Neuronal stem cell (in vitro differentiated cells): ENCODE results near the gene SH3YL1.

Source experiments
- DNase-seq: peaks from one replicate; pipeline ENCODE4 v3.0.0-alpha.2; 2013; ENCODE audit warnings: low spot score
- H2AFZ ChIP-seq: one replicate; pipeline ENCODE4 v1.6.1; 2013; ENCODE audit warnings: mild to moderate bottlenecking, low read length, inconsistent platforms
- H2AK5ac ChIP-seq: 2 replicates; pipeline ENCODE4 v1.6.1; 2013; ENCODE audit warnings: low read depth, mild to moderate bottlenecking, inconsistent platforms, low read length, moderate library complexity, mixed read lengths
- H2BK120ac ChIP-seq: 2 replicates; pipeline ENCODE4 v1.6.1; 2013; ENCODE audit warnings: low read depth, mild to moderate bottlenecking, inconsistent platforms, low read length, moderate library complexity, mixed read lengths
- H2BK12ac ChIP-seq: one replicate; pipeline ENCODE4 v1.6.1; 2013; ENCODE audit warnings: low read length, inconsistent platforms
- H2BK15ac ChIP-seq: 2 replicates; pipeline ENCODE4 v1.6.1; 2013; ENCODE audit warnings: mild to moderate bottlenecking, low read length, inconsistent platforms, mixed read lengths
- H2BK5ac ChIP-seq: one replicate; pipeline ENCODE4 v1.6.1; 2013; ENCODE audit warnings: inconsistent platforms, mild to moderate bottlenecking, low read length, moderate library complexity
- H3K14ac ChIP-seq: one replicate; pipeline ENCODE4 v1.6.1; 2013; ENCODE audit warnings: low read length, inconsistent platforms
- H3K18ac ChIP-seq: 2 replicates; pipeline ENCODE4 v1.6.1; 2013; ENCODE audit warnings: low read length, inconsistent platforms
- H3K23ac ChIP-seq: 2 replicates; pipeline ENCODE4 v1.6.1; 2013; ENCODE audit warnings: low read depth, mild to moderate bottlenecking, mixed read lengths, low read length, inconsistent platforms; ENCODE audit not compliant: poor library complexity
- H3K27ac ChIP-seq: replicated peaks from 3 replicates; pipeline ENCODE4 v1.5.1; 2013; ENCODE audit warnings: low read length, inconsistent platforms
- H3K27me3 ChIP-seq, 3 experiments: 2 replicates each; pipeline ENCODE4 v1.6.1; 2013; ENCODE audit warnings: low read length in 3 of 3, mild to moderate bottlenecking in 2 of 3, inconsistent platforms in 1 of 3, low read depth in 1 of 3, mixed read lengths in 1 of 3, moderate library complexity in 1 of 3; ENCODE audit not compliant: control insufficient read depth in 3 of 3, insufficient read depth in 3 of 3
- H3K36me3 ChIP-seq, 2 donors: replicated peaks in 1 of 2; 2 replicates each; pipeline ENCODE4 v1.6.1; 2013; ENCODE audit warnings: low read length in 2 of 2; ENCODE audit not compliant: control insufficient read depth in 2 of 2, insufficient read depth in 2 of 2
- H3K4ac ChIP-seq: 2 replicates; pipeline ENCODE4 v1.6.1; 2013; ENCODE audit warnings: inconsistent platforms, mild to moderate bottlenecking, low read length, moderate library complexity
- H3K4me1 ChIP-seq, 2 donors: 1 replicate in 1 of 2; 2 replicates in 1 of 2; pipeline ENCODE4 v1.6.1; 2013; ENCODE audit warnings: low read length in 2 of 2, low read depth in 1 of 2; ENCODE audit not compliant: control insufficient read depth in 2 of 2, insufficient read depth in 1 of 2
- H3K4me2 ChIP-seq: one replicate; pipeline ENCODE4 v1.6.1; 2013; ENCODE audit warnings: mild to moderate bottlenecking, low read length, inconsistent platforms; ENCODE audit not compliant: insufficient read depth, poor library complexity, severe bottlenecking
- H3K4me3 ChIP-seq, 2 donors: 2 replicates each; pipeline ENCODE4 v1.5.1; 2013; ENCODE audit warnings: low read length in 2 of 2, mild to moderate bottlenecking in 2 of 2, inconsistent platforms in 1 of 2, moderate library complexity in 1 of 2
- H3K79me1 ChIP-seq: one replicate; pipeline ENCODE4 v1.6.1; 2013; ENCODE audit warnings: low read depth, mild to moderate bottlenecking, inconsistent platforms, low read length, moderate library complexity
- H3K9ac ChIP-seq: one replicate; pipeline ENCODE4 v1.6.1; 2013; ENCODE audit warnings: mild to moderate bottlenecking, low read depth, low read length, inconsistent platforms; ENCODE audit not compliant: poor library complexity
- H3K9me3 ChIP-seq, 2 donors: replicated peaks in 1 of 2; 2 replicates each; pipeline versions ENCODE3 to v1.6.1; 2013; ENCODE audit warnings: low read length in 2 of 2, mild to moderate bottlenecking in 2 of 2, inconsistent platforms in 1 of 2, low read depth in 1 of 2, mixed read lengths in 1 of 2, moderate library complexity in 1 of 2; ENCODE audit not compliant: control insufficient read depth in 2 of 2, insufficient read depth in 1 of 2
- H4K8ac ChIP-seq: one replicate; pipeline ENCODE4 v1.6.1; 2013; ENCODE audit warnings: low read depth, mild to moderate bottlenecking, inconsistent platforms, low read length, moderate library complexity
- H4K91ac ChIP-seq: one replicate; pipeline ENCODE4 v1.6.1; 2013; ENCODE audit warnings: low read length, low read depth, mild to moderate bottlenecking, inconsistent platforms; ENCODE audit not compliant: poor library complexity
- WGBS, 2 donors: extraction: QIAGEN DNeasy Blood & Tissue Kit; methylation state at CpG; one replicate each; pipeline ENCODE4 v1.1.7; 2013; ENCODE audit warnings: missing lambda C conversion rate in 2 of 2, mixed read lengths in 1 of 2; ENCODE audit not compliant: insufficient read length in 2 of 2, insufficient replicate concordance in 1 of 2; ENCODE audit errors: extremely low coverage in 2 of 2; 5-methylcytosine and 5-hydroxymethylcytosine counted together

Gene SH3YL1

DNA sequence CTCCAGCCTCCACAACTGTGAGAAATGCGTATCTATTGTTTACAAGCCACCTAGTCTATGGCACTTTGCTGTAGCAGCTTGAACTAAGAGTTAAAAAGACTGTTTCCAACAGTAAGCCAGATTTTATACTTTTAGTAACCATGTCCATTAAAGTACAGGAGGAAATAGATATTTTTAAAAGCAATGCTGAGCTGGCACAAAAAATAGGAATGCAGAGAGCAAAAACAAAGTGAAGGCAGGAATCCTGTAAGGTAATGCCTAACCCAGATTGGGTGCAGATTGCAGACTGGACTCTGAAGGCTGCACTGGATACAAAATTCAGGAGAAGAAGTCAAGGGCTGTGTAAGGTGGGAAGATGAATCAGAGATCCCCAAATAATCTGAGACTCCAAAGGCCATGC is 55.5 kb downstream of the SH3YL1 start:
- Histone ChIP-seq H3K9me3 (peaks cover 2 to 6% of the 10 kb centered on the region in 2 donors), H2AK5ac (no peak overlapping the region), H3K79me1 (no peaks in the 10 kb centered on the region), H3K18ac (no peak overlapping the region), H3K36me3 (no peaks in the 10 kb centered on the region), H4K91ac (no peak overlapping the region), H3K27ac (no peak overlapping the region), H2BK120ac (no peak overlapping the region), H3K14ac (no peak overlapping the region), H3K4me2 (no peak overlapping the region), H3K4me1 (no peaks in the 10 kb centered on the region), H3K27me3 (no peaks in the 10 kb centered on the region), H3K9ac (no peak overlapping the region), H3K23ac (no peak overlapping the region), H2AFZ (no peak overlapping the region), H2BK15ac (no peak overlapping the region), H3K4me3 (no peak overlapping the region), H3K4ac (no peak overlapping the region), H2BK5ac (no peak overlapping the region), H2BK12ac (no peak overlapping the region), H4K8ac (no peak overlapping the region)
- WGBS, 2 donors, result no CpG with 5 or more reads among the region's 1 CpG
- no peak for DNase-seq

DNA sequence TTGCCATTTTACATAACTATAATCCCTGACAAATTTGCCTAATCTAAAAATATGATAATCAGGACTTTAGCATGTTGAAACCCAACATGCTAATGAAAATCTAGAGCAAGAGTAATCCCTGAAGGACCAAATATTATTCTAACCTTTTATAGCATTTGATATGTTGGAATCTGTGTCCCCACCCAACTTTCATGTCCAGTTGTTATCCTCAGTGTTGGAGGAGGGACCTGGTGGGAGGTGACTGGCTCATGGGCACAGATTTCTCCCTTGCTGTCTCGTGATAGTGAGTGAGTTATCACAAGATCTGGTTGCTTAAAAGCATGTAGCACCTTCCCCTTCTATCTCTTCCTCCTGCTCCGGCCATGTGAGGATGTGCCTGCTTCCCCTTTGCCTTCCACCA is 59.8 kb downstream of the SH3YL1 start:
- no peak overlapping the region for H3K4ac ChIP-seq
- no peaks in the 10 kb centered on the region for H3K4me1 ChIP-seq
- H3K9me3 ChIP-seq, result no peaks in the 10 kb centered on the region
- H2AK5ac ChIP-seq, result no peak overlapping the region
- H3K14ac ChIP-seq, result no peak overlapping the region
- H2BK5ac ChIP-seq, result no peak overlapping the region
- no peak overlapping the region for H2BK12ac ChIP-seq
- H2BK15ac ChIP-seq, result no peak overlapping the region
- H3K27me3 ChIP-seq, result no peaks in the 10 kb centered on the region
- WGBS, 2 donors, result no CpG with 5 or more reads among the region's 2 CpGs
- H3K27ac ChIP-seq, result no peak overlapping the region
- no peak overlapping the region for H4K8ac ChIP-seq
- H3K4me2 ChIP-seq, result no peak overlapping the region
- H3K36me3 ChIP-seq, result no peaks in the 10 kb centered on the region
- H3K23ac ChIP-seq, result no peak overlapping the region
- H3K18ac ChIP-seq, result no peak overlapping the region
- no peak overlapping the region for H3K4me3 ChIP-seq
- H2AFZ ChIP-seq, result no peak overlapping the region
- no peak overlapping the region for H3K9ac ChIP-seq
- H2BK120ac ChIP-seq, result no peak overlapping the region
- no peak overlapping the region for H4K91ac ChIP-seq
- no peak for DNase-seq
- H3K79me1 ChIP-seq, result no peaks in the 10 kb centered on the region

DNA sequence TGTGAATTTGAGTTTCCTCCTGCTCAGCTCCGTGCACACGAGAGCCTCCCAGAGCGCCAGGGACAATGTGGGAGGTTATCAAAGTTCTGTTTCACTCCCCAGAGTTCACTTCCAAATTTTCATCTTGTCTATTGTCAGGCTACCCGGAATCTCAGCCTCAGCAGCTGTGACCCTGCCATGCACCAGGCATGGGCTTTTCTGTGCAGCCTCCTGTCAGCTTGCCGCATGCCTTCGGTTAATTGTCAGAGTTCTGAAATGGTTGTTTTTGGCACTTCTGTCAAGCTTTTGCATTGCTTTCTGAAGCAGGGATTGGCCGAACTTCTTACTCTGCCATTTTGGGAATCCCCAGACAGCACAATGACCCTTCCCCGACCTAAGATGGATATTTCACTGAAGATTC is 60.4 kb downstream of the SH3YL1 start:
- Histone ChIP-seq H3K4me3 (no peak overlapping the region), H3K27ac (no peak overlapping the region), H2BK120ac (no peak overlapping the region)

DNA sequence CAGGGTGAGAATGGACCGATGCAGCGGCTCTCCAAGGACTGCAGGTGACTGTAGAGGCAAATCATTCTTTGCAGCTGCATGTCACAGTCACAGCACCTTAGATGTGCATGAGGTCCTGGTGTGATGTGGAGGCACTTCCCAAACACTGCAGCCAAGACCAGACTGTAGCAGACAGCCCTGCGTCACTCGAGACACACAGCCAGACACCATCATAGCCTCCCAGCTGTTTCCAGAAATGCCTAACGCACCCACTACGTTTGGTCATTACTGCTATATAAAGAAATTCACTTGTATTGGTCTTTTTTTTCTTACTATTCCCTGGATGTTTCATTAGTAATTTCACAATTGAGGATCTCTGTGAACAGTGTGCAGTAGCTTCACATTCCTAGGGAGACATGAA is 60.9 kb downstream of the SH3YL1 start:
- Histone ChIP-seq H3K27me3 (no peaks in the 10 kb centered on the region), H2BK120ac (no peak overlapping the region), H3K18ac (no peak overlapping the region), H4K91ac (no peak overlapping the region), H3K4ac (no peak overlapping the region), H3K9me3 (no peaks in the 10 kb centered on the region), H3K23ac (no peak overlapping the region), H2AFZ (peak overlapping the region; percentile 47), H3K14ac (peak overlapping the region; percentile 67), H3K4me3 (no peak overlapping the region), H3K79me1 (no peaks in the 10 kb centered on the region), H4K8ac (peak overlapping the region; percentile 52), H3K9ac (no peak overlapping the region), H3K36me3 (no peaks in the 10 kb centered on the region), H2AK5ac (no peak overlapping the region), H3K4me1 (no peaks in the 10 kb centered on the region), H2BK5ac (no peak overlapping the region), H3K4me2 (no peak overlapping the region), H2BK12ac (no peak overlapping the region), H2BK15ac (peak overlapping the region; percentile 67), H3K27ac (no peak overlapping the region)
- no CpG with 5 or more reads among the region's 6 CpGs for WGBS, 2 donors
- no peak for DNase-seq

More for the DNA sequence above, 60.4 kb downstream of the SH3YL1 start:
- H3K4me1 ChIP-seq, result no peaks in the 10 kb centered on the region
- no peaks in the 10 kb centered on the region for H3K27me3 ChIP-seq
- no CpG with 5 or more reads among the region's 8 CpGs for WGBS, 2 donors
- no peak overlapping the region for H4K91ac ChIP-seq
- no peak overlapping the region for H3K23ac ChIP-seq
- H4K8ac ChIP-seq, result no peak overlapping the region
- no peak overlapping the region for H2AK5ac ChIP-seq
- H3K4ac ChIP-seq, result no peak overlapping the region
- H3K14ac ChIP-seq, result no peak overlapping the region
- H3K36me3 ChIP-seq, result no peaks in the 10 kb centered on the region
- H3K4me2 ChIP-seq, result no peak overlapping the region
- no peak overlapping the region for H3K18ac ChIP-seq
- no peaks in the 10 kb centered on the region for H3K9me3 ChIP-seq
- no peak for DNase-seq
- no peak overlapping the region for H2BK15ac ChIP-seq
- no peaks in the 10 kb centered on the region for H3K79me1 ChIP-seq
- no peak overlapping the region for H3K9ac ChIP-seq
- H2BK5ac ChIP-seq, result no peak overlapping the region
- H2AFZ ChIP-seq, result peak overlapping the region; percentile 47
- H2BK12ac ChIP-seq, result no peak overlapping the region
